ENCODE results near the gene GABRG3. TPM values are rescaled to one million over a fixed set of nuclear protein-coding genes. Genes with fewer than 3 reads are reported as not detected.
"Not testable (repeated sequence)": the region's sequence is repeated elsewhere in the genome, so short reads cannot be mapped to it uniquely, and the experiment has no call there.

GABRG3 gene
- total RNA-seq, 2 experiments from 2014 or later = not detected

DNA sequence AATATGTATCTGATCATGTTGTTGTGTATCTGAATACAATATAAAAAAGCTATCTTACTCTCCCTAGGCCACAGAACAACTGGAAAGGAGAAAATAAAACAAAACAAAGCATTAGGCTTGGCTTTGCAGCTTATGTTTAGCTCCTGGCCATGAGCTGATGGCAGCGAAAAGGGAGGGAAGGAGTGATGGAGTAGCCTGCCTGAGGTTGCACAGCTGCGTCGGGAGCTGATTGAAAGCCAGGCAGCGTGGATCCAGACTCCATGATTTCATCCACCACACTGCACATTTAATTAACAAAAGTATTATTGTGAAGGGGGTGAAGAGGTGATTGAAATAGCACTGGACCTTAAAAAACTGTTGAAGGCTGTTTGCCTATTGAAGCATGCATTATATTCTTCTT lies 212.2 kb downstream of the GABRG3 start:
- no peak for DNase-seq
- Mint-ChIP-seq H3K27me3 (no peaks in the 10 kb centered on the region), H3K27ac (no peak overlapping the region), H3K36me3 (no peaks in the 10 kb centered on the region), H3K4me1 (no peaks in the 10 kb centered on the region), H3K4me3 (no peak overlapping the region), H3K9me3 (peaks cover 5% of the 10 kb centered on the region)

GRCh38 chr15:27191515-27191914 lies 220.5 kb downstream of the GABRG3 start:
- not testable (repeated sequence) for H3K4me3 Mint-ChIP-seq, DNase-seq, H3K27ac Mint-ChIP-seq, H3K27me3 Mint-ChIP-seq, H3K4me1 Mint-ChIP-seq, H3K36me3 Mint-ChIP-seq
- H3K9me3 Mint-ChIP-seq = peaks cover 14% of the 10 kb centered on the region

DNA sequence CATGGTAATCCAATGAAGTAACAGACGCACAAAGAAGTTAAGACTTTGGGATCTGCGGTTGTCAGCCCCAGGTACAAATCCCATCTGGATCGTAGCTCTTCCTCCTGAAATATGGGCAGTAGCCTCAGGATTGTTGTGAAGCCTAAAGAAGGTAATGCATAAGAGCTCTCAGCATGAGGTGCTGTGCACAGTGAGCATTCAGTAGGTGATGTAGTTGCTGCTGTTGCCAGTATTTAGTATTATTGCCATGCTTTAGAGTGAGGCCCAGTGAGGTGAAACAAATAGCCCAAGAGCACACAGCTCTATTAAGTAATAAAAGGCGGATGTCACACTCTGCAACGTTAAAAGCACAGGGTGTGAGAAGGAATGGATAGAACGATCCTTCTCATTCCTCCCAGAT lies 225.7 kb downstream of the GABRG3 start:
- Mint-ChIP-seq H3K27ac (no peak overlapping the region), H3K36me3 (no peaks in the 10 kb centered on the region)

GRCh38 chr15:27201425-27201824 lies 230.4 kb downstream of the GABRG3 start:
- H3K27me3 Mint-ChIP-seq = no peaks in the 10 kb centered on the region
- H3K4me3 Mint-ChIP-seq = no peak overlapping the region
- H3K9me3 Mint-ChIP-seq = peaks cover 2% of the 10 kb centered on the region
- no peak for DNase-seq
- H3K36me3 Mint-ChIP-seq = no peaks in the 10 kb centered on the region
- no peaks in the 10 kb centered on the region for H3K4me1 Mint-ChIP-seq
- H3K27ac Mint-ChIP-seq = no peak overlapping the region

More for the DNA sequence above, 225.7 kb downstream of the GABRG3 start:
- DNase-seq = no peak
- H3K27me3 Mint-ChIP-seq = peaks cover 3% of the 10 kb centered on the region
- H3K4me3 Mint-ChIP-seq = no peak overlapping the region
- H3K9me3 Mint-ChIP-seq = peaks cover 7% of the 10 kb centered on the region
- H3K4me1 Mint-ChIP-seq = no peaks in the 10 kb centered on the region

- no peaks in the 10 kb centered on the region for H3K36me3 Mint-ChIP-seq
- H3K4me1 Mint-ChIP-seq = no peaks in the 10 kb centered on the region
- peaks cover 2% of the 10 kb centered on the region for H3K9me3 Mint-ChIP-seq
- no peaks in the 10 kb centered on the region for H3K27me3 Mint-ChIP-seq
- H3K27ac Mint-ChIP-seq = no peak overlapping the region
- no peak overlapping the region for H3K4me3 Mint-ChIP-seq
- DNase-seq = no peak
Measured at GRCh38 chr15:27210176-27210575, 239.2 kb downstream of the GABRG3 start.

- Mint-ChIP-seq H3K9me3 (peaks cover 3% of the 10 kb centered on the region), H3K36me3 (no peaks in the 10 kb centered on the region)
Measured at GRCh38 chr15:27214032-27214431, 243.1 kb downstream of the GABRG3 start.

DNA sequence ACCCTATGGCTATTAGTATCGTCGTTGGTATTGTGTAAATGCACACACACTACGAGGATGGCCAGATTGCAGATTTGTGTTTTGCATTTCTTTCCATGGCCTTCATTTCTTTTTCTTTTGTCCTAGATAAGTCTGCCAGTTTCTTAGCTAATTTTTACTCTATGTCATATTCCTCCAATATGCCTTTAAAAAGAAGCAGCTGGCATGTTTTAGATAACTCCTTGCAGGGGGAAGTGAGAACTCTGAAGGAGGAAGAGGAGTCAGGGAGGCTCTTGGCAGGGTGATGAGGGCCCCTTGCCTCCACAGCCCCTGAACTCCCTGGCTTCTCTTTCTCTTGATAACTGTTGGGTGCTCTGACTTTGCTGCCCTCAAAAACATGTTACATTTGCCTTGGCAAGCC lies 244.0 kb downstream of the GABRG3 start:
- H3K27ac Mint-ChIP-seq = no peak overlapping the region
- H3K4me1 Mint-ChIP-seq = no peaks in the 10 kb centered on the region
- H3K4me3 Mint-ChIP-seq = no peak overlapping the region
- no peak for DNase-seq
- H3K9me3 Mint-ChIP-seq = peaks cover 3% of the 10 kb centered on the region
- no peaks in the 10 kb centered on the region for H3K27me3 Mint-ChIP-seq
- no peaks in the 10 kb centered on the region for H3K36me3 Mint-ChIP-seq

More at GRCh38 chr15:27214032-27214431, 243.1 kb downstream of the GABRG3 start:
- DNase-seq = no peak
- Mint-ChIP-seq H3K27me3 (no peaks in the 10 kb centered on the region), H3K4me1 (no peaks in the 10 kb centered on the region), H3K4me3 (no peak overlapping the region), H3K27ac (no peak overlapping the region)

DNA sequence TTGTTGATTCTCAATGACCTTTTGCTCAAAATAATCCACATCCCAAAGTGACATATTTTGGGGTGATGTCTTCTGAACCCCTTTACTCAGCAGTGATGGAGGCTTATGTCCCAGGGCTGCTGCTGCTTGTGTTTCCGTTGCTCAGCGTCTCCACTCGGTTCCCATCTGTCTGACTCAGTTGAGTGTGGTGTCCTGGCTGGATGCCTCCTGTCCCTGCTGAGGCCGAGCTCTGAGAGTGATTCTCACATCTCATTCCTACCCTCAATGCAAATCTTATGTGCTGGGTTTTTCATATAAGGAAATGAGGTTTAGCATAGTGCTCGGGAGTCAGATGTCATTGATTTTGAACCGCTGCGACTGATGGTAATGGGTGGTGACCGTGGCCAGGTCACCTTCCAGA lies 247.4 kb downstream of the GABRG3 start:
- peaks cover 5% of the 10 kb centered on the region for H3K9me3 Mint-ChIP-seq
- no peaks in the 10 kb centered on the region for H3K27me3 Mint-ChIP-seq
- no peak overlapping the region for H3K4me3 Mint-ChIP-seq
- DNase-seq = no peak
- H3K4me1 Mint-ChIP-seq = no peaks in the 10 kb centered on the region
- H3K27ac Mint-ChIP-seq = no peak overlapping the region
- H3K36me3 Mint-ChIP-seq = no peaks in the 10 kb centered on the region

- Mint-ChIP-seq H3K36me3 (no peaks in the 10 kb centered on the region), H3K4me3 (no peak overlapping the region), H3K27ac (no peak overlapping the region), H3K27me3 (no peaks in the 10 kb centered on the region), H3K9me3 (peaks cover 5% of the 10 kb centered on the region), H3K4me1 (no peaks in the 10 kb centered on the region)
- no peak for DNase-seq
Measured at GRCh38 chr15:27219636-27220035, 248.7 kb downstream of the GABRG3 start.

GRCh38 chr15:27220199-27220598 lies 249.2 kb downstream of the GABRG3 start:
- no peak overlapping the region for H3K27ac Mint-ChIP-seq
- no peak for DNase-seq
- H3K36me3 Mint-ChIP-seq = no peaks in the 10 kb centered on the region
- no peaks in the 10 kb centered on the region for H3K4me1 Mint-ChIP-seq
- no peak overlapping the region for H3K4me3 Mint-ChIP-seq
- peaks cover 5% of the 10 kb centered on the region for H3K9me3 Mint-ChIP-seq
- H3K27me3 Mint-ChIP-seq = no peaks in the 10 kb centered on the region

- no peak overlapping the region for H3K27ac Mint-ChIP-seq
- H3K4me1 Mint-ChIP-seq = no peaks in the 10 kb centered on the region
- H3K4me3 Mint-ChIP-seq = no peak overlapping the region
- no peaks in the 10 kb centered on the region for H3K36me3 Mint-ChIP-seq
- peaks cover 3% of the 10 kb centered on the region for H3K9me3 Mint-ChIP-seq
- no peaks in the 10 kb centered on the region for H3K27me3 Mint-ChIP-seq
- no peak for DNase-seq
Measured at GRCh38 chr15:27222479-27222878, 251.5 kb downstream of the GABRG3 start.

GRCh38 chr15:27223179-27223578 lies 252.2 kb downstream of the GABRG3 start:
- H3K27me3 Mint-ChIP-seq = no peaks in the 10 kb centered on the region
- peaks cover 4% of the 10 kb centered on the region for H3K9me3 Mint-ChIP-seq
- no peak for DNase-seq
- no peaks in the 10 kb centered on the region for H3K4me1 Mint-ChIP-seq
- no peak overlapping the region for H3K27ac Mint-ChIP-seq
- no peak overlapping the region for H3K4me3 Mint-ChIP-seq
- H3K36me3 Mint-ChIP-seq = no peaks in the 10 kb centered on the region

- Mint-ChIP-seq H3K9me3 (peaks cover 4% of the 10 kb centered on the region), H3K4me3 (no peak overlapping the region), H3K4me1 (no peaks in the 10 kb centered on the region), H3K27ac (no peak overlapping the region), H3K27me3 (no peaks in the 10 kb centered on the region), H3K36me3 (no peaks in the 10 kb centered on the region)
- no peak for DNase-seq
Measured at GRCh38 chr15:27231811-27232210, 260.8 kb downstream of the GABRG3 start.

DNA sequence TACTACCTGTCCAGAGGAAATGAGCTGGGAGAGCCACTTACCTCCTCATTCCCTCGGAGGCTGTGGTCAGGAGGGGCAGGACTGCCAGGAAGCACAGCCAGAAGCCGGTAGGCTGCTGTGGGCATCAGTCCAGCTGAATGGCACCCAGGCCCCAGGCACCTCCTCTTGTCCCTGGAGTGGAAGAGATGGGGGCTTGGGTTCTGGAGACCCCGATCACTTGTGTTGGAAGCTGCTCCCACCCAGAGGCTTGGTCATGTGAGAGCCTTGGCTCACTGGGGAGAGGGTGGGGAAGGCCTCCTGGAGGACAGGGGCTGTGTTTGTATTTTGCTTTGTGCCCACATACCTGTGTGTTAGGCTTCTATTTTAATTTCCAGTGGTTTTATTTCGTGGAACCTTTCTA lies 261.9 kb downstream of the GABRG3 start:
- no peak overlapping the region for H3K4me3 Mint-ChIP-seq
- DNase-seq = no peak
- H3K36me3 Mint-ChIP-seq = no peaks in the 10 kb centered on the region
- no peaks in the 10 kb centered on the region for H3K27me3 Mint-ChIP-seq
- H3K4me1 Mint-ChIP-seq = no peaks in the 10 kb centered on the region
- H3K9me3 Mint-ChIP-seq = peaks cover 4% of the 10 kb centered on the region
- H3K27ac Mint-ChIP-seq = no peak overlapping the region

DNA sequence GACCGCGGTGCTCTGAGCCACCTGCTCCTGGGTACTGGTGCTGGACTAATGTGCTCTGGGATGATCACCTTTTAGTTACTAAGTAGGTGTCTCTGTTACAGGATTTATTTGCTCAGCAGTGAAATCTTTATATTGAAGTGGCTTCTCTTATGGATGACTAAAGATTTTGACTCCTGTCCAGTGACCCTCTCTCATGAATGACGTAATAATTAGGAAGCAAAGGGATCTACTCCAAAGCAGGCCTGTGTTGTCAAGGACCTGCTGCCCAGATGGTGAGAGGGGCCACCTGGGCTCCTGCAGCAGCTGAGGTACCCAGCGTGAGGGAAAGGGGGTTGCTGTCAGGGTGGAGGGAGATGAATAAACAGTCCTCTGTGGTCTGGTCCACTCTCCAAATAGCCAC lies 263.6 kb downstream of the GABRG3 start:
- Mint-ChIP-seq H3K4me3 (no peak overlapping the region), H3K27me3 (no peaks in the 10 kb centered on the region), H3K9me3 (peaks cover 2% of the 10 kb centered on the region), H3K27ac (no peak overlapping the region), H3K4me1 (no peaks in the 10 kb centered on the region), H3K36me3 (no peaks in the 10 kb centered on the region)
- no peak for DNase-seq

- no peaks in the 10 kb centered on the region for H3K27me3 Mint-ChIP-seq
- no peak for DNase-seq
- H3K36me3 Mint-ChIP-seq = no peaks in the 10 kb centered on the region
- H3K27ac Mint-ChIP-seq = no peak overlapping the region
- peaks cover 2% of the 10 kb centered on the region for H3K9me3 Mint-ChIP-seq
- H3K4me3 Mint-ChIP-seq = no peak overlapping the region
- no peaks in the 10 kb centered on the region for H3K4me1 Mint-ChIP-seq
Measured at GRCh38 chr15:27235161-27235560, 264.2 kb downstream of the GABRG3 start.

DNA sequence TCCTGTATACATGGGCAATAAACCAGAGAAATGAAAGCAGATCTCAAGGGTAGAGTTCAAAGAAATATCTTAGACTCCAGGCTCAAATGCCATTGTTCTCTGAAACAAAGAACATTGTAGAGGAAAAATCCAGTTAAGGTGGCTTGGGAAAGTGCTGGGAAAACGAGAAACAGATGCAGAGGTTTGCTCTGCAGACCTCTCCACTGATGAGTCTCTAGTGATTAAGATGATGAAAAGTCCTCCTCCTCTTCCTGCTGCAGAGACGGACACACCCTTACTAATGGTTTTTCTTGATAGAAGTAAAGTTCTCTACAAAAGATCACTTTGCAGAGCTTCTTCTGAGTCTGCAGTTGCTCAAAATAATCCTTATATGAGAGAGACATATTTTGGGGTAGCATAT lies 264.7 kb downstream of the GABRG3 start:
- DNase-seq = no peak
- Mint-ChIP-seq H3K9me3 (peaks cover 2% of the 10 kb centered on the region), H3K27me3 (no peaks in the 10 kb centered on the region), H3K4me1 (no peaks in the 10 kb centered on the region), H3K4me3 (no peak overlapping the region), H3K27ac (no peak overlapping the region), H3K36me3 (no peaks in the 10 kb centered on the region)
